Non-pigmented ciliary epithelial cell (primary cell): ENCODE data around the gene SLC2A13.
A peak's percentile ranks its signal among the peaks of the same experiment; 100 is the strongest.

Experiments
- DNase-seq: peaks from one replicate; pipeline ENCODE4 v3.0.0-alpha.2; 2010; ENCODE audit warnings: low read depth

The SLC2A13 gene

DNA sequence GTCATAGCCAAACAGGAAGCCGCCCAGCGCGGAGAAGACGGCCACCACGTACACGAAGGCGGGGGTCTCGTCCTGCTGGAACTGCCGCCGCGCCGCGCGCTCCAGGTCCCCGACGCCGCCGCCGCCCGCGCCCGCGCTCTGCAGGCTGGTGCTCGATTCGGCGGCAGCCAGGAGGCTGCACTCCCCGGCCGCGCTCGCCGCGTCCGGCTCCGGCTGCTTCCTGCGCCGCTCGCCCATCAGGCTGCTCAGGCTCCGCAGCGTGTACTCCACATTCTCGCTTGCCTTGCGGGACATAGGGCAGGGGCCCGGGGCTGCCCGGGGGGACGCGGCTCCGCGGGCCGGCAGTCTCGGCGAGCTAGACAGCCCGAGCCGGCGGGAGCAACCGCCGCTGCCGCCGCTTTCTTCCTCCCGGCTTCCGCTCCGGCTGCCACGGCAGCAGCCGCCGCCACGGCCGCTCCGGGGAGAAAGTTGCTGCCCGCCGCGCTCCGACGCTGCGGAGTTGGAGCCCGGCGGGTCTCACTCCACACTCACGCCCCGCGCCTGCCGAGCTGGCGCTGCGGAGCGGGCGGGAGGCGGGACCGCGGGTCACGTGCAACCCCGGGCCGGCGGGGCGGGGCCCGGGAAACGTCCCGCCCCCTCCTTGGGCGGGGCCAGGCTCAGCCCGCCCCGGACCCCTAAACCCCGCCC lies at the start of gene SLC2A13:
Gene SLC2A13 (minus strand): TSS at position 567 of the 687 bp plus-strand sequence. CDS start 273 bp downstream, at position 294.
- no peak for DNase-seq

DNA sequence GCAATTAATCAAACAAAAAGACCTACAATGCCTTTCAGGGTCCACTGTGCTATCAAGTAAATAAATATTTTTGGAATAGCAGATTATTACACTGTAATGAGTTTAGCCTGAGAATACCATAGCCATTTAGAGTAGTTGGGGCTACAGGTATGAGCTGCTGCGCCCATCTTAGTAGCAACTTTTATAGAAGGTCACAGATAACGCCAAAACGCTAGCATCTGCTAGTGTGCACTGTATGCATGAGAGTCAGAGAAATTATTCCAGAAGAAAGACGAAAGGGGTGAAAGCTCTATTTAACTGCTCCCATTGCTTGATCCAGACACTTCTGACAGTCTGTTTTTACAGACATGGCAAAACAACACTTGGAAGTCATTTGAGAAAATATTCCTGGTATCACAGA lies 48.5 kb upstream of the SLC2A13 start:
- DNase-seq: no peak

DNA sequence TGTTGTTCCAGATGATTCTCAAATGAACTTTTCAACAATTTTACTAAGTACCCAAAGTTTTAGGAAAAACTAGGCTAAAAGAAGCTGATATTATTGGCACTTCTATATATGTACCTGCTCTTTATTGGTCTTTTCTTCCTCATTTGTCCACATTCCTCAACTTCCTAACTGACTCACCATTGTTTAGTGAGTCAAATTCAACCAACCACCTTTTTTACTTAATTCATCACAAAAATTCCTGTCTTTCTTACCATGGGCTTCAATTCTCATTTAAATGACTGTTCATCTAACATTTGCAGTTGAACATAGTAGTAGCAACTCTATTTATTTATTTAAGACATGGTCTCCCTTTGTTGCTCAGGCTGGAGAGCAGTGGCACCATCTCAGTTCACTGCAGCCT lies 47.6 kb upstream of the SLC2A13 start:
- no peak for DNase-seq

DNA sequence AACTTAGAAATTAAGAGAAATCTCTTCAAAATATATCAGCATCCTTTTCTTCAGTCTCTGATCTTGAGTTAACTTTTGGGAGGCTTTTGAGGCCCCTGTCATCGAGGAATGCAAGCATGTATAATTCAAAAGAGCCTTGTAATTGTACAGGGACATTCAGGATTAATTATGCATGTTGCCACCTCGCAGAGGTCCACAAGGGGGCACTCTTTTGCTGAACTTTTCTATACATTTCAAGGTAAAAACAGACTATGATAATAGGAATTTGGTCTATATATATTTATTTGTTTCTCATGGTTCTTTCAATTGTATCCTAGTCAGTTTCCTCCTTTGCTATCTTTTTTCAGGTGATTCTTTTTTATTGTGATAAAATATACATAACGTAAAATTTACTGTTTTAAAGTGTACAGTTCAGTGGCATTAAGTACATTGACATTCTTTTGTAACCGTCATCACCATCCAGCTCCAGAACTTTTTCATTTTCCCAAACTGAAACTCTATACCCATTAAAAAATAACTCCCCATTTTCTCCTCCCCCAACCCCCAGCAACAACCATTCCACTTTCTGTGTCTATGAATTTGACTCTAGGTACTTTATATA lies 47.0 kb upstream of the SLC2A13 start:
- peak; percentile 14 for DNase-seq

DNA sequence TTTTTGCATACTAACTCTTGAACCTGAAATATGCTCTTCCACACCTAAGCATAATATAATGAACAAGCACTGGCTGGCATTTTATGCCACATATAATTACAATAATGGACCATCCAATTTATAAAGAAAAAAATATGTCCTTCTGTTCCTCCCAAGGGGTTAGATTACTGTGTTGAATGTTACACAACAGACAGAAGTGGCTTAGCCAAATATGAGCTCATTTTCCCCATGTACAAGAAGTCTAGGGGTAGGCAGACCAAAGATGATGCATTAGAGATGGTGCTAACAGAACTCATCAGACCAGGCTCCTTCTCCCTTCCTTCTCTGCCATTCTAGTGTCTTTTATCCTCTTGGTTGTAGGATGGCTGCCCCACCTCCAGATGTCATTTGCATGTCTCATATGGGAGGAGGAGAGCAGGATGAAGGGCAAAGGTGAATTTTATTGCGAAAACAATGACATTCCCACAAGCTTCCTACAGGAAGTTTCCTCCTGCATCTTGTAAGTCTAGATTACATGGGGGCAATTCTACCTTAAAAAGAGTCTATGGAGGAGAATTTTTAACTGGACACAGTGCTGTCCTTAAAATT lies 43.9 kb upstream of the SLC2A13 start:
- no peak for DNase-seq

DNA sequence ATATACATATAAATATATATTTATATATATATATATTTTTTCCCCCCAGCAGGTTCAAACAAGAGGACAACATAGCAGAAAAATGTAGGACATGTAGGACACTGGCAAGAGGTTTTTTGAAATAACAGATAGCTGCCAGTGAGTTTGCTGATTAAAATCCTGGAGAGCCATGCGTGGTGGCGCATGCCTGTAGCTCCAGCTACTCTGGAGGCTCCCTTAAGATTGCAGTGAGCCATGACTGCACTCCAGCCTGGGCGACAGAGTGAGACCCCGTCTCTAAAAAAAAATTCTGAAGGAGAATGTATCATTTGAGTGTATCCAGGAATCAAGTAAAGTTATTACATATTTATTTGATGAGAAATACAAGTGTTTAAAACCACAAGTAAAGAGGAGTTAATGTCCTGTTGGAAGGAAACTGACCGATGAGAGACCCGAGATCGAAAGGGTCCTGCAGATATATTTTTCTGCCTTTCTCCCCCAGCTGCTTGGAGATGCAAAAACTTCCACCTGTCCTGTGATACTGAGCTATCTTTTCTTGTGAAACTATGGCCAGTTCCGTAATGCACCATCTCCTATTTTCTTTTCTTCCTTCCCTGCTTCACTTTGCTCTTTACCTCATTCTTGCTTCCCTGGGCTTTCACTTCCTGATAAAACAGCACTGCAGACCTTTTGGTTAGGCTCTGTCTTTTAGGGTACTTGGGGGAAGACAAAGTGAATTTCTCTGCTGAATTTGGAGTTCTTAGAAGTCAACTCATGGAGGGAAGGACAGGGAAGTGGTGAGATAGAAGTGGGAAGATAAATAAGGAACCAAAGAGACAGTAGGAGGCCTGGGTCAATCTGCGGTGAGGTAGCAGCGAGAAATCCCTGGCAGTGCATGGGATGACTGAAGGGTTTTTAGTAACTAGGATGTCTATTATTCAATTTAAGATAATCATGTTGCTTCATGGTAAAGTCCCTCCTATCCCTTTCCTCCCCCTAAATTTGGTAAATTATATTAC lies 41.2 kb upstream of the SLC2A13 start:
- no peak for DNase-seq

DNA sequence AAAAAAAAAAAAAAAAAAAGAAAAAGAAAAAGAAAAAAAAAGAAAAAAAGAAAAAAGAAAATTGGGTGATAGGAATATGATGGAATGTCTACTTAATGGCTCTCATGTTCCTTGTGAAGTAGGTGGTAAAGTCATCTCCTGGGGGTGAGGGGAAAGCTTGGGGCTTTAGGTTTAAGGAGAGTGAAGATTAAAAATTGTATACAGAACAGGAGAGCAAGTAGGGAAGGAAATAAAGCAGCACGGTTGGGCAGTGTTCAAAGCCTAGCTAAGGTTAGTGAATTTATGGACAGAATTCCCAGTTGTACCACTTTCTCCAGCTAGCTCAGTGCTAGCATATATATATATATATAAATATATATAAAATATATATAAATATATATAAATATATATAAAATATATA lies 40.0 kb upstream of the SLC2A13 start:
- no peak for DNase-seq

DNA sequence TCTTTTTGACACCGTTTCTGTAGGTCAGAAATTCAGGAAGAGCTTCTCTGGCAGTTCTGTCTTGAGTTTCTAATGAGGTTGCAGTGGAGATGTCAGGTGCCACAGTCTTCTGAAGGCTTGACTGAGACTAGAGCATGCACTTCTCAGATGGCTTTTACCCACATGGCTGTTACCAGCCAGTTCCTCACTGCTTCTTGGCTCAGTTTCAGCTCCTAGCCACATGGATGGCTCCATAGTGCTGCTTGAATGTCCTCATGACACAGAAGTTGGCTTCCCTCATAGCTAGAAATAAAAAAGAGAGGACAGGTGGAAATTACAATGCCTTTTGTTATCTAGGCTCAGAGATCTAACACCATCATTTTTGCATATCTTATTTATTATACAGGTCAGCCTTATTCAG lies 38.1 kb upstream of the SLC2A13 start:
- DNase-seq: no peak

DNA sequence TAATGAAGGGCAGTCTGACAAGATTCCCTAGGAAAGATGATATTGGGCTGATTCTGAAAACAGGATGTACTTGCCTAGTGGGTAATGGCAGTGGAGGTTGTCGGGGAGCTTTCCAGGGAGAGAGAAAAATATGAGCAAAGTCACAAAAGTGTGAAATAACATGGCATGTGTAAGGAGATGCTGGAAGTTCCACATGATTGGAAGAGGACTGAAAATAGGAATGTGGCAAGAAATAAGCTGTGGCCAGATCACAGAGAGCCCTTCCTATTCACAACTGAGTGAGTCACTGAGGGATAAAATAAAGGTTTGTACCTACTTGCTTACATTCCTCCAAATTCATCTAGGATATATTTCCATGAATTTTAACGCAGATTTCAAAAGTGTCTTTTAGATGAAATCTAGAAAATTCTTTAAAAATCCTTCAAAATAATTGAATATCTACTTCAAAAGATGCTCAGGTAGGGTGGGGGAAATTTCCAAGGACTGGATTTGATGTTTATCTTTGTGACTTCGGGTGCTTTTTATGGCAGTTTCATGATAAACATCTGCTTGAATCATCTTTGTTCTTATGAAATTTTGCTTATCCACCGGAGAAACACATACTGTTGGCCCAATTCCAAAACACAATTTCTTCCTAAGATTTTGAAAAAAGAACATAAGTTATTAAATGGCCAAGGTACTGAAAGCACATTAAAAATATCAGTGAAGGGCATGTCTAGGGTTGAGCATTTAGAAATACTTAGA lies 36.3 kb upstream of the SLC2A13 start:
- DNase-seq: no peak

DNA sequence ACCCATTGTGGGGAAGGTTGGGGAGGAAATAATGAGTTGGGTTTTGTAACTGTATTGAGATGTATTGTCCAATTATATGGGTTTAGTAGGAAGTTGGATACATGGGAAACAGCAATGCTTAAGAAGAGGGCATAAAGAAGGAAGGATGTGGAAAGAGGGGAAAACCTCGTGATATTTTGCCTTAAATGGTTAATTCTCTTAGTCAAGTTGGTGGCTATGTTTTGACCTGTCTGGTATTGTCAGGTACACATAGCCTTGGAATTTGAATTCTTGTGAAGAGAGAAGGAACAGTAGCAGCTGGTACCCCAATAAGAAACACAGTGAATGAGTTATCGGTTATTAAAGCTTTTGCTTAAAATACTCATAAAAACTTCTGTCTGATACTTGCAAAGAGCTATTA lies 32.6 kb upstream of the SLC2A13 start:
- no peak for DNase-seq

DNA sequence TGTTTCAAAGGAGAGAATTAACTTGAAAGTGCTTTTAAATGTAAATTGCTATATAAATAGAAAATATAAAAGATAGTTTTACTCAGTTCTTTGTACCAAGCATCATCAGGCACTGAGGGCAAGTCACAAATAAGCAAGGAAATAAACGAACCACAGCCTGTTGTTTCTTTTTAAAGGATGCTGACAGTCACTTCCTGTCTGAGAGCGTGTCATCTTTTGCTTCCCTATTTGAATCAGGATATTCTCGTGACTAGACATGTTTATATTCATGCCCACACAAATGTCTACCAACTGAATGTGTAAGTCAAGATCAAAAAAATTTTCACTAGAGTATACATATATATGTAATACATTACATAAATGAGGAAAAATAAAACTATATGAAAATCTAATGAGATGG lies 31.4 kb upstream of the SLC2A13 start:
- DNase-seq: no peak

DNA sequence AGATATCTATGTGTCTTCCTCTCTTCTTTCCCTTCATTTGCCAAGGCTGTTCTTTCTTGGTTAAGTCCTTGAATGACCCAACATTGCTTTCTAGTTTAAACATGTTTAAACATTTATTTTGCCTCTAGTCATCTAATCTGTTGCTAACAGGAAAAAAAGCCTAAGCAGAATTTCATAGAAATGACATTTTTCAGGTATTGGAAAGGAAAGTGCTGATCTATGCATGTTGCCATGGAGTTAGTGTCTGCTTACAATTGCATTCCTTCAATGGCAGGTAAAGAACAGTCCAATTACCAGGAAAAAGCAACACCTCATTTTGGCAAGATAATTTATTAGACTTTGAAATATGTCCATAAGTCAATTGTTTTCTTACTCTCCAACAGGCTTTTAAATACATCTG lies 21.5 kb upstream of the SLC2A13 start:
- DNase-seq: no peak

DNA sequence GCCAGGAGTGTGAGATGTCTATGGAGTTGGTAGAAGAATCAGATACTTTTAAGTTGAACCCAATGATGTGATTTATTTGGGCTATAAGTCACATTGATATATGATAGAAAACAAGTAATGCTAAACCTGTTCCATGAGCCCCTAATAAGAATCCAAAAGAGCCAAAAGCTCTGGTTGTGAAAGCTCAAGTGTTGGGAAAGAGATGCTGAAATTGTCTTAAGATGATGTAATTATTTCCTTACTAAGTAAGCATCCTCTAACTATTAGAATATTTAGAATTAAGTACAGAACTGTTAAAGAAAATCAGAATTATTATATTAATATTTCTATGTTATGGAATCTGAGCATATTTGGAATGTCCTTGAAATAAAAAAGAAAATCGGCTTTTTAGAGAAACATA lies 17.6 kb upstream of the SLC2A13 start:
- no peak for DNase-seq

DNA sequence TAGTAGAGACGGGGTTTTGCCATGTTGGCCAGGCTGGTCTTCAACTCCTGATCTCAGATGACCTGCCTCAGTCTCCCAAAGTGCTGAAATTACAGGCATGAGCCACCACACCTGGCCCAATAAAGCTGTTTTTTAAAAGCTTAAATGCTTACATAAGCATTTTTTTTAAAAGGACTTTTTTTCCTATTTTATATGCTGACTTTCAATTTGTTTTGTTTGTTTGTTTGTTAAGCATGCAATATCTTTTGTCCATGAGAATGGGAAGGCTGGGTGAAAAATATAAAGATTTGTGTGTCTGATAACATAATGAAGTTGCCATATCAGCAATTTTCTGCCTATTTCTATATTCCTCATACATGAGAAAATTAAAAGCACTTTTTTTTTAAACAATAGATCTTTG lies 17.0 kb upstream of the SLC2A13 start:
- DNase-seq: no peak

DNA sequence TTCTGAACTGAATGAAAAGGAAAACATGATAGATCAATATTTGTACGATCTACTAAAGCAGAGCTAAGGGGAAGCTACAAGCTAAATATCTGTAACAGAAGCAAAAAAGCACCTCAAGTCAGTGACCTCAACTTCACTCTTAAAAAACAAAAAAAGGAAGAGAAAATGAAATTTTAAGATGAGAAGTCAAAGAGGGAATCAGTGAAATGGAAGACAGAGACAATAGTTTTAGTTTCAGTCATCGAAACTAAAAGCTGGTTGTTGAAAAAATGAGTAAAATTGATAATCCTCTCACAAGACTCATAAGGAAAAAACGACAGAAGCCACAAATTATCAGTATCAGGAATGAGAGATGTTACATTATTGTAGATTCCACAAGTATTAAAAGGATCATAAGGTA lies 11.9 kb upstream of the SLC2A13 start:
- no peak for DNase-seq

DNA sequence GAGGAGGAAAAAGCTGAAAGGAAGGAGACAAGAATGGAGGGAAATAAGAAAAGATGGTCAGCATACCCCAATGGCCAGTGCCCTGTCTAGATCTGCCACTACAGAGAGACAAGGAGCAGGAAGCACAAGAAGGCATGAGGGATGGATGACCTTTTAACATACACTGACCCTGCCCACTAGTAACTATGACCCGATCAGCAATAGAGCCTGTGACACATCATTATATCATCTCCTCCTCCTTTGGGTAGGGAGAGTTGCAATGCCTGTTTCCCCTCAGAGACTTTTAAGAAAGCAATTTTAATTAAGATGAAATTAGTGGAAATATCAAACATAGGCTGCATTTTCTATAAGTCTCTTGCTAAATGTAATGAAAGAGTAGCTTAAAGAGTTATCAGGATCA lies 4.7 kb upstream of the SLC2A13 start:
- DNase-seq: no peak

DNA sequence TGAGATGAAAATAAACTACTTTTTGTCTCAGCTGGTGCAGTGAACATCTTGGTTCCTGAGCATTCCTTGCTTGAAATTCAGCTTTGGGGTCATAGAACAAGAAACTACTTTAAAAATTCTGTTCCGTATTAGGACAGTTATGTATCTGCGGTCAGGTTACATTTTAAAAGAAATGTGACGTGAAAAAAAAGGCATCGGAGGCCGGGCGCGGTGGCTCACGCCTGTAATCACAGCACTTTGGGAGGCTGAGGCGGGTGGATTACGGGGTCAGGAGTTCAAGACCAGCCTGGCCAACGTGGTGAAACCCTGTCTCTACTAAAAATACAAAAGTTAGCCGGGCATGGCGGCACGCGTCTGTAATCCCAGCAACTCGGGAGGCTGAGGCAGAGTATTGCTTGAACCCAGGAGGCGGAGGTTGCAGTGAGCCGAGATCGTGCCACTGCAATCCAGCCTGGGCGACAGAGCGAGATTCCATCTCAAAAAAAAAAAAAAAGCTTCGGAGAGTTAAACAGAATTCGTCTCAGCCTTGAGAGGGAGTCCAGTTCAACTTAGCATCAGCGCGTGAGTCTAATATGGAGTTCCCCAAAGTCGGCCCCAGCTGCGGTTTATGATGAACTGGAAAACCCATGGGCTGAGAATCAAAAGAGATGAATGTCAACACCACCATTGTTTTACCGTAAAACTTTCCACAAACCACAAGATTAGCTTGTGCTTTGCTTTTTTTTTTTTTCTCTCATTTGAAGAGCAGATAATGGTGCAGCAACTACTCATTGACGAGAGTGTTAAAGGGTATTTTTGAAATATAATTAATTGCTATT lies 2.1 kb upstream of the SLC2A13 start:
- DNase-seq: no peak

DNA sequence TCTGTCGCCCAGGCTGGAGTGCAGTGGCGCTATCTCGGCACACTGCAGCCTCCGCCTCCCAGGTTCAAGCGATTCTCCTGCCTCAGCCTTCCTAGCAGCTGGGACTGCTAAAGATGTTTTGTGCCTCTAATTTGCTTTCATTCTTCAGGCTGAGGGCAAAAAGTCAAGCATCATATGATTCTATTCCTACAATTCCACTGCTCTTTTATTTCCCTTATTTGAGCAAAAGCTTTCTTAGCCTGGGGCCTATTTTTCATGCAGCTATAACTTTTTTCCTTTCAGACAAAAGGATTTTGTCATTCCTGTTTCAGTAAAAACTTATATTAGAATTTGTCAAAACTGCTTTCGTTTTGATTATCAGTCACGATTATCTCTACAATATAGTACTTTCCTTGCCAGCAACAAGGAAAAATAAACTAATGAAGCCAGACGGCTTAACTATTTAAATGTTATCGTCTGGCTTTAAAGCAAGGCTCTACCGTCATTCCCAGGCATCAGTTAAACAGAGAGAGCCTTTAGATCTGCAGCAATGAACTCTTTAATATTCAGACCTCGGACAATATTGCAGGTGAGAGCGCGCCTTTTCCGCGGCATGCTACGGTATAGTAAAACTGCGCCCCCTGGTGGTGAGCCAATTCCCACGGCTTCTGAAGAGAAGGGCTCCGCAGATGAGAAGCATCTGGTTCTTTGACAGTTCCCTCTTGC lies 1.4 kb upstream of the SLC2A13 start:
- DNase-seq: peak; percentile 26

DNA sequence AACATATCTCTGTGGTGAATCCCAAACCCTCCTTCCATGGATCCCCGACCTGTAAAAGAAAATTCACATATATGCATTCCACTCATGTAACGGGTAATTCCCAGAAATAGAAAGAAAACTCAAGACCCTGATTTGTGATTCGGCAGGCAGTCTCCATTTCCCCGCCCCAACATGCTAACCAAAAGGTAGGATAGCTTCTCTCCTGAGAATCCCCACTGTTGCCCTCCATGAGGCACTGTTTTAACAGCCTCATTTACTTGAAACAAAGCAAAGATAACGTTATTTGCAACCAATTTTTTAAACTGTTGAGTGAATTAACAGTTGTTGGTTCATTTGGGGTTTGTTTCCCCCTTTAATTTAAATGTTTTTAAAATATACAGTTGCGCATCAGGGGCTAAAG lies 774 bp upstream of the SLC2A13 start:
- DNase-seq: no peak

DNA sequence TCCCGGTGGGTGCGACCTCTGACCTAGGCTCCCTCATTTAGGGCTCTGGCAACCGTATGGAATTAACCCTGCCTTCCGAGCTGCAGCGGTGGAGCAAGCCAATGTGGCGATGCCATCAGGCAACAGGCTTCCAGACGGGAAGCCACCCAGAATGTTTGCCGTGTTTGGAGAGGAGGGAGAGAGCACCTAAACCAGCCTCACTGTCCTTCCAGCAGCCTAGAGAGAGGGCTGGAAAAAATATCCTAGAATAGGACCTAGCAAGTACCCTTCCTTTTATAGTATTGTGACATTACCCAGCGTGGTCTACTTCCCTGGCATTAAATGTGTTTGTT lies 287 bp upstream of the SLC2A13 start:
- no peak for DNase-seq

DNA sequence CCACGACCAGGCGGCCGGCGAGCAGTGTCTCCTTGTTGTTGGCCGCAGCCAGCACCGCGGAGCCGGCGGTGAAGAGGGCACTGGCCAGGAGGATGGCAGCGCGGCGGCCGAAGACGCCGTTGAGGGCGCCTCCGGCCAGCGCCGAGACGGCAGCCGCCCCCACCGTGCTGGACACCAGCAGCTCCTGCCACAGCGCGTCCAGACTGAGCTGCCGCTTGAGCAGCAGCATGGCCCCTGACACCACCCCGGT lies 691 bp downstream of the SLC2A13 start:
- DNase-seq: no peak
